Mesenteric fat pad (tissue), 1 donor: Measurements from ENCODE around the gene DYNC1H1. TPM values are rescaled to one million over a fixed set of nuclear protein-coding genes. Genes with fewer than 3 reads are reported as not detected.

Source experiments
- DNase-seq: peaks from one replicate; pipeline ENCODE4 v3.0.0-alpha.2; 2020; ENCODE audit warnings: low spot score
- long read RNA-seq: library from polyadenylated mRNA; unstranded; transcript quantifications from one replicate; pipeline ENCODE4 v2.0.0, GENCODE V29; 2020
- total RNA-seq: library from RNA; stranded (reverse); fragmentation: NEBNext Ultra II Directional; extraction: Animal tissue kit (Norgen Biotek cat#: 25700); gene quantifications from one replicate; pipeline ENCODE4 v1.2.1, GENCODE V29; 2021
- donor health status: DM: yes; HTN: yes; CAD: no.

DYNC1H1 gene
- 473 TPM for total RNA-seq
- long read RNA-seq, partial matches to known transcripts: 497 of 516 reads
- long read RNA-seq, other reads (novel, unspliced or antisense): 14 of 516 reads

- peak; percentile 99 for DNase-seq
These were observed at the start of gene DYNC1H1 for GRCh38 chr14:101964297-101965180. DYNC1H1 (plus strand) TSS chr14:101964573; CDS start chr14:101964692, 119 bp downstream.

GRCh38 chr14:101915871-101916815 is 48.2 kb upstream of the DYNC1H1 start:
- DNase-seq: peak; percentile 82

DNA sequence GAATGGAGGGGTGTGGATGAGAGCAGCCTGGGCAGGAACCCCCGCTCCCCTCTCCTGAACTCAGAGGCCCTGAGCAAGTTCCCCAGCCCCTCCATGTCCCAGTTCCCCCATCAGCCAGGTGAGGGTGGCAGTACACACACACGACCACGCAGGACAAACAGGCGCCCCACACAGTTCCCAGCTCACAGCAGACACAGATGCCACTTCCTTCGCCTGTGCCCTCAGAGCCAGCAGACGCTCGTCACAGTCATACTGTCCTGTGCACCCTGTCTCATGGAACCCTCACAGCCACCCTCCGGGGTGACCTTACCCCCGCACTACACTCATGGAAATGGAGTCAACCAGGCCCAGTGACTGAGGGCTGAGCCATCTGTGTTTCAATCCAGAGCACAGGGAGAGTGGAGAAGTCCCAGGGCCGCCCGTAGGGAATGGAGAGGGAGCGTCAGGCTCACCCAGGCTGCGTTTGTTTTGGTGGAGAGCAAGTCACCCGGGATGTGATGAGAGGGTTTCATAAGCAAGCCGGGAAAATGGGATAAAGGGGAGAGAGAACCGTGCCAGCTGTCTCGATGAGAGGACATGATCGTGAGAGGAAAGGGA is 47.5 kb upstream of the DYNC1H1 start:
- peak; percentile 83 for DNase-seq

DNA sequence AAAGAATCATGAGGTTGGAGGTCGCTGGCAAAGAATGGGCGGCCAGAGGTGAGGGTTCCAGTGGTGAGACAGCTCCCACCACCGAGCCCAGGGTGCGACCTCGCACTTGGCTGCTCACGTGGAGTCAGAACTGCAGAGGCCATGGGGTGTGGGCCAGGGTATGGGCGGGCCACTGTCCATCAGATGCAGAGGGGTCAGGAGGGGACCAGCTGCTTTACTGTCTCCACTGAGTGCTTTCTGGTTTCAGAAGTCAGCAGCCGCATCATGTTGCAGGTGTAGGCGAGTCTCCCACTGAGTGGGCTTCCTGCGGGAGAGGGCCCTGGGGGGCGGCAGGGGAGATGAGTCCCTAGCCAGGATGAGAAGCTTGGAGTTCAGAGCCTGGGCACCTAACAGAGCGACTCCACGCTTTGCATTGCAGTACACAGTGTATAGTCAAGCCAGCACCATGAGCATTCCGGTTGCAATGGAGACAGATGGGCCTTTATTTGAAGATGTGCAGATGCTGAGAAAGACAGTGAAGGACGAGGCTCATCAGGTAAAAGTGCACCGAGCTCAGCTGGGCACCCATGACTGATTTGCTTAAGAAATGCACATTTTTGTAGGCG is 46.9 kb upstream of the DYNC1H1 start:
- DNase-seq: peak; percentile 57

DNA sequence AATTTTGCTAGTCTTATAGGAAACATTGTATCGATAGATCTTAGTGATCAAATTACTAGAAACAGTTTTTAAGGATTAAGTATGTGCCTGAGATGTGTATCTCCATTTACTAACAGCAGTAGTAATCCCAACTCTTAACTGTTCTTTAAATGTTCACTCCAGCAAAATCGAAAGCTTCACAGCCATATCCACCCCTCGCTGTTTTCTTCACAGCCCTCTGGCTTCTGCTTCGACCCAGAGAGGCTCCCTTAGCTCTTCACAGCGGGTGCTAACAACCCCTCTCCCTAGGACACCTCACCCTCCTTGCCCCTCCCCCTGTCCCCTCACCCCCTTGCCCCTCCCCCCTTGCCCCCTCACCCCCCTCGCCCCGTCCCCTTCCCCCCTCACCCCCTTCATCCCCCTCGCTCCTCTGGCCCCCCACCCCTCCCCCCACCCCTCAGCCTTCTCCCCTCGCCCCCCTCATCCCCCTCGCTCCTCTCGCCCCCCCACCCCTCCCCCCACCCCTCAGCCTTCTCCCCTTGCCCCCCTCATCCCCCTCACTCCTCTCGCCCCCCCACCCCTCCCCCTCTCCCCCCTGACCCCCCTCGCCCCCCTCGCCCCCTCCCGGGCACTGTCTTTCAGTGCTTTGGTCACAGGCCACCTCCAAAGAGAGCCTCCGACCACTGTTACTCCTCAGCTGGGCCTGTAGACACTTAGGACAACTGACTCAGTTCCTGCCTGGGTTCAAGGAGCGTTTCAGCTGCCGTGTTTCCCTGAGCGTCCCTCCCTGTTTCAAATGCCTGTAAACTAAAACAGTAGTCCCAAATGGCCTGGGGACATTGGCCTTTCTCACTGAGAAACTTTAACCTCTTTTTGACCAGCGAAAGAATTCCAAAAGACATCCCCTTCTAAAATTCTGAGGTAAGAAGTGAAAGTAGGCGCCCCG is 46.0 kb upstream of the DYNC1H1 start:
- DNase-seq: peak; percentile 30

DNA sequence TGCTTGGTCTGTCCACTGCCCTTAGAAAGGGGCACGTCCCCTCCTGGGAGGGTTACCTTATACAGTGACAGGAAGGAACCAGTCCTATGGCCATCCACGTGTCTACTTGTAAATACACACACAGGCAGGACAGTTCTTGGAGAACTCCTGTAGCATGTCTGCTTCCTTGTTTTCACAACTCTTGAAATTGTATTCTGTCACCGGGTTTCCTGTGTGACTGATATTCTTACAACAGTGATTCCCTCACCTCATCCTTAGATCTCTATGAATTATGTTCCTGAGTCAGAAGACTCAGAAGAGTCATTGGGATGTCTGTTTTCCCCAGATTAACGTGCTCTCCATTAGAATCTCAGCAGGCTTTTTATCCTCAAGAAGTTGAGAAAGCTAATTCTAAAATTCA is 44.1 kb upstream of the DYNC1H1 start:
- peak; percentile 12 for DNase-seq

DNA sequence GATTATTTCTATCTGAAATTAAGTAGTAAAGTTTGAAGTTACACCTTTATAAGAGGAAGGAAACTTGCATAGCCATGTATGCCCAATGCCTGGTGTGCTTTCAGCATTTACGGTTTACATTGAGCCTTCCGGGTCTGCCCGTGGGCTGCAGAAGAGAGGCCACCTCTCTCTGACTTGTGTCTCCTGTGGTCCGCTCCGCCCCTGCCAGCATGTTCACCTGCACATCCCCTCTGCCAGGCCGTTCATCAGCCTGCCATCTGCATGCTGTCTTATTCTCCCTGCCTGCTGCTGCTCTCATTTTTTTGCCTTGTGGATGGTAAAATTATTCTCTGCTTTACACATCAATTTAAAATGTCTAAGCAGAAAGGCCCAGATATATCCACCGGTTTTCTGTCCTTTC is 41.5 kb upstream of the DYNC1H1 start:
- no peak for DNase-seq

DNA sequence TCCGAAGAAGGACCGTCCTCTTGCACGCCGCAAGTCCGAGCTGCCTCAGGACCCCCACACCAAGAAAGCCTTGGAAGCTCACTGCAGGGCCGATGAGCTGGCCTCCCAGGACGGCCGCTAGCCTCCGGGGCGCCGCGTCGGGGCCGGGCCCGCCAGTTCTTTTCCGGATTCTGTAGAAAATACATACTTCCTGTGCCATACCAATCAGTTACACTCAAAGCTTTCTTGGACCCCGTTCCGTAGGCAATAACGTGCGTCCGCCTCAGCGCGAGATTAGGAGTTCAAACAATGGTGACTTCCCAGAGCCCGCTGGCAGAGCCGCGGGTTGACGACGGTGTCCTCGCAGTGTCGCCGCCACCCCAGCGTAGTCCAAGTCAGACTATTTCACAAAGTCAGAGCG is 39.2 kb upstream of the DYNC1H1 start:
- DNase-seq: no peak

DNA sequence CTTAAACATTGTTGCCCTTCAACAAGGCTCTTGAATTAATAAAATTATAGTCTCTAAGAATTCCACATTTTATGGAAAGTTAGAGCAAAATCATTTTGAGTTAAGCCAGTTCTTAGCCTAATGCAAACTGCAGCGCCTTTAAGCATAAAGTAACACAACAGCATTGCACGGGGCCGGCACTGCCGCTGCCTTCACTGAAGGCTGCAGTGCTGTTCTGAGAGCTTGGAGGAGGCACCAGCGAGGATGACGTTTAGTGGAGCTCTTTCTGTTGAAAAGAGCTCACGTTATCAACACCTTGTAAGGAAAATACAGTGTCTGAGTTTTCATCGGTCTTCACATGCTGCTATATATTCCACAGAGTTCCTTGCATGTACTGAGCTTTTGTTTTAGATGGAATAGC is 38.3 kb upstream of the DYNC1H1 start:
- DNase-seq: no peak

- no peak for DNase-seq
These were observed 37.8 kb upstream of the DYNC1H1 start for GRCh38 chr14:101926620-101927019.

DNA sequence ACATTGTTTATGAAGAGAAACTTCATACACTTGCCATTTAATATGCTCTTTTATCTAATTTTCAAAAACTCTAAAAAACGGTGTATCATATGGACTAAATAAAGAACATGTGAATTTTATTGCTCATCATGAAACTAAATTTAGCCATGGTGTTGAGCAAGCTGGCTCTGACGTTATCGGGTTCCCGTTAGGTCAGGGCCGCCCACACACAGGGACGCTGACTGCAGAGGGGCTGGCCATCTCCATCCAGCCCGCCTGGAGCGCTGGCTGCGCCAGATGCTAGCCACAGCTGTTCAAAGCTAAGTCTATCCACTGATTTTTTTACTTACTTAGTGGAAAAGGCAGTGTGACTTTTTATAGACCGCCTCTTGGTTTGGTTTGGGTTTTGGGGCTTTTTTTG is 36.5 kb upstream of the DYNC1H1 start:
- no peak for DNase-seq

GRCh38 chr14:101928415-101928841 is 35.9 kb upstream of the DYNC1H1 start:
- no peak for DNase-seq

DNA sequence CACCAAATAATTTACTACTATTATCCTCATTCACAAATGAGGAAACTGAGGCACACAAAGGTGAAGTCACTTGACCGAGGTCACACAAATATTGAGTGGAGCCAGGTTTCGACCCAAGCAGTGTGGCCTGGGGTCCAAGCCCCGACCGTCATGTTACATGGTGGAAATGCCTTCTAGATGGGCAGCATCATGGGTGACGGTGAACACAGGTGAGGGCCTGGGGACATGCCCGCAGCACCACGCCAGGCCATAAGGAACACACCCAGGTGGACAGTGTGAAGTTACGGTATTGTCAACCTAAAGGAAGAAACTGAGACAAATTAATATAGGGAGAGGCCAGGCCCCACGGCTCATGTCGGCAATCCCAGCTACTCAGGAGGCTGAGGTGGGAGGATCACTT is 35.3 kb upstream of the DYNC1H1 start:
- no peak for DNase-seq

DNA sequence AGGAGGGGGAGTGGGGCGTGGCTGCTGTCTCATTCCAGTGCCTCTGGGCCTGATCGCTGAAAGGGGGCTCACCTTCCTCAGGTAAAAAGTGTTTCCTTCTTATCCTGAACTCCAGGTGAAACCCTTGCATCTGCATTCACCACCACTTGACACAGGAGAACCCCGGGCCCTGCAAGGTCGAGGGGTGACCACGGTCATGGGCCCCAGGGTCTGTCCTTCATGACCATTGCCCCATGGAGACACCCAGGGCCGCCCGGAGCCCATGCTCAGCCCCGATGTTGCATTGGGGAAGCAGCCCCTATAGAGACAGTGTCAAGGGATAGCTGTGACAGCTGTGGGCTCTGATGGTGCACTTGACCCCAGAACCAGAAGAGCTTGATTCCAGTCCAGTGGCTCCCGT is 34.4 kb upstream of the DYNC1H1 start:
- no peak for DNase-seq

DNA sequence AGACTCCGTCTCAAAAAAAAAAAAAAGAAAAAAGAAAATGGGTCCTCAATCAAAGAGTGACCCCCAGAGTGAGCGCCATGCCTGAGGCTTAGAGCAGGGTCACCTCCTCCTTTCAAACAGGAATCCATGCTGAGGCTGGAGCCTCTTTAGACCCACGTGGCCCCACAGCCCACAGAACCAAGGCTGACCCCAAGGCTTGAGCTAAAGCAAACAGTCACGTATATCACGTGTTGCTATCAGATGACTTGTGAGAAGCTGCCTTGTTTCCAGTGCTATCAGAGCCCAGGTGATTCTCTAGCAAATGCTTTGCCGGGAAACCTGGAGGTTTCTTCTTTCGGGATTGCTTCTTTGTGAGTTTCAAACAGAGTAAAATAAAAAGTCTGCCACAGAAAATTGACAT is 31.7 kb upstream of the DYNC1H1 start:
- DNase-seq: no peak

- no peak for DNase-seq
These were observed 31.2 kb upstream of the DYNC1H1 start for GRCh38 chr14:101933209-101933608.

- DNase-seq: no peak
These were observed 29.7 kb upstream of the DYNC1H1 start for GRCh38 chr14:101934601-101935150.

- no peak for DNase-seq
These were observed 26.2 kb upstream of the DYNC1H1 start for GRCh38 chr14:101937926-101938767.
